Amygdala (tissue), 56 donors: ENCODE data around the gene COLEC12.
"Not testable (repeated sequence)": the region's sequence is repeated elsewhere in the genome, so short reads cannot be mapped to it uniquely, and the experiment has no call there.

Experiments used
- DNase-seq, 56 donors: peaks; one replicate each; lab custom pipeline; 2025; lab: John Stamatoyannopoulos, UW

COLEC12 gene

DNA sequence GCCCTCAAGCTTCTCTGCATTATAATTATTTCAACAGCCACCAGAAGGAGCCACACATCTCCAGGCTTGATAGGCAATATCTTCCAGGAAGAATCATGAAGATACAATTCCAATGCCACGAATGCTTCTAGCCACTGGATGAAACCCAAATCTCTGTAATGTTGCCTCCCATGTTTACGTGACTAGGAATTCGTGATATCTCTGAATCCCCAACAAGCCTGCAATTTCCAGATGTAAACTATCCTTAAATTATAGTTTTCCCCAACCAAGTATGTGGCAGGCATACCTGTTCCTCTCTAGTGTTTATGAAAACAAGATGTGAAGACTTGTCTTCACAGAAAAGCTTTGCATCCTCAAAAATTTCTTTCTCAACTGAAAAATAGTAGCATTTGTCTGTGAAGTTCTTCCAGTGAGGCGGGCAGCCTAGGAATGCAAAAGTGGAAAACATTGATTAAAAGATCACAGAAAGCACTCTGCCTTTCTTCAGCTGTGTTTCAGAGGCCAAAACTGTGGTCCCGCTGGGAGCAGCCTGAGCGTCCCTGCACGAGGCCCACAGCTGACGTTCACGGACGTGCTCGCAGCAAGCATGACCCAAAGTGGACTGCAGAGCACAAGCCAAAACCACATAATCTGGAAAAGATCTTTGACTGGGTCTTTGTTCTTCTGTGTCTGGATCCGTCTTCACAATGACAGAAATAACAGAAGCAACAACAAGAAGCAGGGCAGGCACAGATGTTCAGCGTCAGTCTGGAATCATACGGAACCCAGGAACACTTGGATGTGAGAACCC lies 167.6 kb downstream of the COLEC12 start:
- DNase-seq, result peak in 6 of 56 donors; percentile 7 to 26 (median 21)

DNA sequence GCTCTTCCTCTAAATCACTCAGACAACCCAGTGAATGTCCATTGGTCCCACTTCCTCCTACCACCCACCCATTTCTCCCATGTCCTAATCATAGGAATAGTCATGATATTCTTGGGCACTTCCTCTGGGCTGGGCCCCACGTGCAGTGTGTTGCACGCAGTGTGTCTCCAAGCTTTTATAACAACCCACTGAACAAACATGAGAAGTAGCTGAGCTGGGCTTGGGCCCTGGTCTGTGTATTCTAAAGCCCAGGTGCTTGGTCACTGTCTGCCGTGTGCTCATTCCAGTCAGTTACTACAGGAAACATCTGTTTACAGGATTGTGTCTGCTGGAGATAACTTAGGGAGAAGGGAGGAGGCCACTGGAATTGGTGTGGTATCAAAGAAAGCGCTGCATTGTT lies 168.5 kb downstream of the COLEC12 start:
- no peak for DNase-seq

DNA sequence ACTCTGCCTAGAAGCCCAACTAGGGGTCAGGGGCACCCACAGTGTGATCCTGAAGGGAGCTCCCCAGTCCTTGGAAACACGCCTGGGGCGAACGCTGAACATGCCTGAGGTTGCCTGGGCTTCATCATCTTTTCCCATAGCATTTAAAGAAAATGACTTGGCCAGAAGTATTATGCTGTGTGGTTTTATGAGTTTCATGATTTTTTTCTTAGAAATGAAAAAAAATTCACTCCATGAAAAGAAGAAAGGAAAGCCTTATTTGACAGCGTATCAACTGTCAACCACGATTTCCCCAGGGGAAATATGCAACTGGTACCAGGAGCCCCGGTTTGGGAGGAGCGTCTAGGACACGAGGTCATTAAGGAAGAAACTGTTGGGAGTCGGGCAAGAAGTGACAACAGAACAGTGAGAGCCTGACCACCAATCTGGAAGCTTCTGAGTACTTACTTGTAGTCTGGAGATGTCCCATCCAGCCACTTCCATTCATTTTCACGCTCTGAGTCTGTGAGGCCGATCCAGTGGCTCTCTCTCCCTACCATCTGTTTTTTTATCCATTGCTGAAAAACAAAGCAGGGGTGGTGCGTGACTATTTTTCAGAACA lies 169.2 kb downstream of the COLEC12 start:
- DNase-seq, result peak in 3 of 56 donors; percentile 9 to 17 (median 12)

DNA sequence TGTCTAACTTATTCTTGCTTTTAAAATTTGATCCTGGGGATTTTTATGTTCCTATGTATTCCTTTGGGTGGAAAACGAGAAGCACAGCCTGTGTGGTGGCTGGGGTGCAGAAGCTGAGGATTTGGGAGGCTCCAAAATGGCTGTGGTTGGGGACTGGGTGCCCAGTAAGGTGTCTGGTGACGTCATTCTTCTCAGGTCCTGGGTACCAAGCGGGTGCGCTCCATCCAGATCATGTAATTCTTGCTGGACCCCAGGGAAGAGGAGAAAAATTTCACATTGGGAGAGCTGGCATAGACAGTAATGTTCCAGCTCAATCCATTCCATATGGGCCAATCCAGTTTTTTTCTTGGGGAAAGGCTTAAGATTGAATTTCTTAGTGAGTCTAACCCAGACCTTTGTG lies 171.6 kb downstream of the COLEC12 start:
- no peak for DNase-seq

DNA sequence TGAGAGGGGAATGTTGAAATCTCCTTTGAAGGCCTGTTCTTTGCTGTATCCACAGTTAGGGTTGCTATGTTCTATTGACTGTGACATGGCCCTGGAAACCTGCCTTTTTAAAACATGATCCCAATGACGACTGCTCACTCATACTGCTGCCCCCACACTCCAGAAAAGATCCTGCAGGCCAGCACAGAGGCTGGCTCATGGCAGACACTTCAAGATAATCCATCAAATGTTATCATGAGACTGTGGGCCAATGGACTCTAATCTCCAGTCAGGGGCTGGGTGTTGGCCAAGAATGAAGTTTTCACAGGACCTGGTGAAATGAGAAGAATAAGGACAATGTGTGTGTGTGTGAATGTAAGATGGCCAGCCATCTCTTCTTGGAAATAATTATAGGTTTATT lies 173.7 kb downstream of the COLEC12 start:
- no peak for DNase-seq

DNA sequence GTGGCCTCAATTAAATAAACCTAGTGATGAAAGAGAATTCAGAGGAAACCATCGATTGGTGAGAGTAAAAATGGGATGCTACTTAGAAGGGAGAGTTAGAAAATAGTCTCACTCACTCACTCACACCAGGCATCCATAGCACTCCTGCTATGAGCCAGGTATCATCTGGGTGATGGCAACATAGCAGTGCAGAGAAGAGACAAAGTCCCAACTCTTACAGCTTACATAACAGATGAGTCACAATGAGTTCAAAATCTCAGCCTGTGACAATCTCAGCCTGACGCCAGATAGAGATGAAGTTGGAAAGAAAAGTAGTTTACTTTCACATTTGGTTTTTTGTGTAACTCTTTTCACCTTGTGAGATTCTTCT lies 177.3 kb downstream of the COLEC12 start:
- no peak for DNase-seq

DNA sequence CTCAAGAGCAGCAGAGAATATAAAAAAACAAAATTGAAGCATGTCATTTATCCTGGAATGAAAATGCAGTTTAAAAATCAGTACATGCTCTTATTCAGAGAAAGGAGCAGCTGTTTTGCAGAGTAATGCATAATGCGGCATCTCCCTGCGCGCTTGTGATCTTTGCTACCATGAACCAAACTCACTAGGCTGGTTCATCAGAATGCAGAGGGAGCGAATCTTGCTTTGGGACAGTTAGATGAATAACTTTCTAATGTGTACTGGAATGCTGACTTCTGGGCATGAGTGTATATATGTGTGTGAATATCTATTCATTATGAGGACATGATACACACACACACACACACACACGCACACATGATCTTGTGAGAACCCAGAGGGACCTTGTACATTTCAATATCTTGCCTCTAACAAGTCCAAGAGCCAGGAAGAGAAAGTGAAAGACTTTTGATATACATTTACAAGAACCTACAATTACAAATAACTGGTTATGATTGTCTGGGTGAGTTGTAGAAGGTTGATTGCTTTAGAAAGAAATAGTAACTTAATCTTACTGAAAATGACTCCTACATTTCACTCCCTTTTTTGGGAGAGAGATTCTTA lies 178.5 kb downstream of the COLEC12 start:
- DNase-seq, result no peak

DNA sequence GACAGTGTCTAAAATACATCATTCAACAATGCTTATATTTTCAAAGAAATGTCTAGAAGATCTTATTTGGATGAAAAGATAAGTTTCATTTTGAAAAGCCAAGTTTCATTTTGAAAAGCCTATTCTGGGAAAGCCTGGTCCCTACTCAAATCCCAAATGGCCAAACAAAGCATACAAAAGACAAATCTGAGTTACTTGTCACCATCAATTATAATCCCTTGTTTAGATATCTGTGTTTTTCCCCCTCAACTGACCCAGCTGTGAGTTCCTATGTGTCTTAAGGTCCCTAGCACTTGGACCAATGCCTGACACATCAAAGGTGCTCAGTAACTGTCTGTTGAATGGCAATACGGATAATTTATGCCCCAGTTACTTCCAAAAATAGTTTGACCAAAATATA lies 180.3 kb downstream of the COLEC12 start:
- DNase-seq, result no peak

DNA sequence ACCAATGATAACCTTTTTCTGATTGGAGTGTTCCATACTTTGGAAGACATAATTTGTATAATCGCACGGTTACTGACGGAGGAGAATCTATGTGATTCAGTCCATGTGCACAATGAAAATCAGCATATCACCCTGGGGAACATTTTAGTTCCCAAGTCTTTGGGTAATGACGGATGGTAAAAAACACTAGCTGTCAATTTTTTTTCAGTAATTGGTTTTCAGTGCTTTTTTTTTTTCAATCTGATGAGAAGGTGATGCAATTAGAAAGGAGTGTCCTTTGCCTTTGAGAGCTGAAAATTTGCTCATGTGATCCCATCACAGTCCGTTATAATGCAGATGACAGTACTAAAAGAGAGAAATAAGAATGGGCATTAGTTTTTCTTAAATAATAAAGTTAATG lies 180.8 kb downstream of the COLEC12 start:
- no peak for DNase-seq

DNA sequence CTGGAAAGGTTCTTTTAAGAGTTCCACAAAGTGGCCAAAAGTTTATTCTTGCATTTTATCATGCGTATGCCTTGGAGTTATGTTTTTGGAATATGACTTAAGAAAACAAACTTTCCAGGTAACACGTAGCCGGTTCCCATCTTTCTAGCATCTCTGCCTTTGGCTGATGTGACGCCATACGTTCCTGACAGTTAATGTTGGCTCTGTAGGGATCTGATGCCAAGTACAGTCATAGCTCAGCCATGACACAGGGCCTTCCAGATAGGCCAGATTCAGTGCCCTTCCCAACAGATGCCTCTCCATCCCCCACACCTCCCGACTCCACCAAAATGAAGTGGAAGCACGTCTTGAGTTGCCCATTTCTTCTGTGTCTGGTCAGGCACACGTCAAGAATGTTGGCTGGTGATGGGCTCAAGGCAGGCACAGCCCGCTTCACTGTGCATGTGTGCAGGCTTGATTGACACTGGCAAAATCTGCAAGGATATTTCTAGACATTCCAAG lies 181.7 kb downstream of the COLEC12 start:
- no peak for DNase-seq

DNA sequence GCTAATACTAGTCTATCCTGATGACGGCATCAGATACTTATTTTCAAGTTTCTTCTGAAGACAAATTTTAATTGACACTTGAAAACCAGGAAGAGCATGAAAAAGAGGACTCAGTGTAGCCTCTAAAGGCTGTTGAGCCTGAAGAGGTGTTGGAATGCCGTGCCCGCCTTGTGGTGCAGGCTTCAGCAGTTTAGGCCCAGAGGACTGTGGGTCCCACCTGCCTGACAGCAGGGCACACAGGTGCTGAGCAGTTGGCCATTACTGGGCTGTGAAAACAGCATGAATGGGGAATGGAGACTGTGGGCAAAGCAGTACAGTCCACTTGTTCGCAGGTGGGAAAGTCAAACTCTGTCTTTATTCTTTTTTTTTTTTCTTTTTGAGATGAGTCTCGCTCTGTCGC lies 182.9 kb downstream of the COLEC12 start:
- no peak for DNase-seq

DNA sequence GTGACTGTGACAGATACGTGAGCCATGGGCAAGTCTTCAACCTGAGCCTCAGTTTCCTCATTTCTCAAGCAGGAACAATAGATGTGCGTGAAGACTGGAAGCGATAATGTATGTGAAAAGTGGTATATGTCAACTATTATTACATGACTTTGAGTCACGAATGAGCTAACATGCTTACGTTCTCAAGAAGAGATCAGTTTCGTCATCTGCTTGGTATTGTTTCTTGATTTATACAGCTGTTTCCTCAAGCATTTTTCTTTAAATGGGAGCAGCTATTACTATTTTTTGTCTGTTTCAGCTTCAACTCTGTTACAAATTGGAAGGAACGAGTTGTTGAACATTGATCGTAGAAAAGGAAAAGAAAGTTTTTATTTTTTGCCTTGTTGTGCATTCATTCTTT lies 184.1 kb downstream of the COLEC12 start:
- no peak for DNase-seq

DNA sequence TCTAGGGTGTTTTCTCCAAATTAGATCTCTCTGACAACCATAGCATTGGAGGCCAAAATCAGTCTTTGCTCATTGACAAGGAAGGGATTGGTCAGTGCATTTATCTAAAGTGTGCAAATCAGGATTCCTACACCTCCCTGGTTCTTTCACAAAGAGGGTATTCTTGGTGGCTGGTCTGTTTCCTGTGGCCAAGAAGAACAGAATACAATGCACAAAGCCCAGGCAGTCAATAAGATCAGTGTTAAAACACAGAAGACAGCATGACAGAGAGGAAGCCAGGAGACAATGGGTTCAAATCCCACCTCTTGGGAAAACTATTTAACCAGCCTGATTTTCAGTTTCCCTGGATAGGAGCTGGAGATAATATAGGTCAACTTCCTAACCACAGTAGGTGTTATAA lies 186.6 kb downstream of the COLEC12 start:
- no peak for DNase-seq

DNA sequence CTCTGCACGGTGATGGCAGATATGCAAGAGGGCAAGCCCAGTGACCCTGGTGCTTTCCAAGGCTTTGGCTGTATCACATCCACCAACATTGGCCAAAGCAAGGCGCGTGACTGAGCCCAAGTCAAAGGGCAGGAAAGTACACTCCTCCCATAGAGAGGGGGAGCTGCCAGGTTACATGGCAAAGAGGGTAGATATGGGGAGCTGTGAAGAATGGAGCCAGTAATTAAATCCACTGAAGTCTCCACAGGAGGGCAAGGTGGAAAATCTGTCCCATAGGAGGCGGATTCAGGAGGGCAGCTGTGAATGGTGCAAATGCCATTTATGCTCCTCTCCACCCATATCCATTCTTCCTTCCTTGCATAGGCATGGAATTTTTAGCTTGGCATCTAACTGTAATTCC lies 188.1 kb downstream of the COLEC12 start:
- DNase-seq, result no peak

DNA sequence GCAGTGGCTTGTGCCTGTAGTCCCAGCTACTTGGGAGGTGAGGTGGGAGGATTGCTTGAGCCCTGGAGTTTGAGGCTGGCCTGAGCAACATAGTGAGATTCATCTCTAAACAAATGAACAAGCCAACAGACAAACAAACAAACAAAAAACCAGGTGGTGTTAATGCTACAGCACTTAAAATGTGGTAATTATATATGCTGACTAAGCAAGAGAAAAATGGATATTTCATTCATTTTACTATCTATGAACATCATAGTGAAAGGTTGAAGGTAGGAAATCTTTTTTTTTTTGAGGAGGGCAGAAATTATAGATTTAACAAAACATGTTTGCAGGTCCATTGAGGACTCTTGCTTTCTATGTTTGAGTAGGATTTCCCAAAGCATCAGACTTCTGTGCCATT lies 190.5 kb downstream of the COLEC12 start:
- no peak for DNase-seq

DNA sequence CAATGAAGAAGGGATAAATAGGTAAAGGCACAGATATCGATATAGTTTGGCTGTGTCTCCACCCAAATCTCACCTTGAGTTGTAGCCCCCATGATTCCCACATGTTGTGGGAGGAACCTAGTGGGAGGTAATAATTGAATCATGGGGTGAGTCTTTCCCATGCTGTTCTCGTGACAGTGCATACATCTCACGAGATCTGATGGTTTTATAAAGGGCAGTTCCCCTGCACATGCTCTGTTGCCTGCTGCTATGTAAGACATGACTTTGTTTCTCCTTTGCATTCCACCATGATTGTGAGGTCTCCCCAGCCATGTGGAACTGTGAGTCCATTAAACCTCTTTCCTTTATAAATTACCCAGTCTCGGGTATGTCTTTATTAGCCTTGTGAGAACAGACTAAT lies 192.4 kb downstream of the COLEC12 start:
- DNase-seq, result not testable (repeated sequence)

DNA sequence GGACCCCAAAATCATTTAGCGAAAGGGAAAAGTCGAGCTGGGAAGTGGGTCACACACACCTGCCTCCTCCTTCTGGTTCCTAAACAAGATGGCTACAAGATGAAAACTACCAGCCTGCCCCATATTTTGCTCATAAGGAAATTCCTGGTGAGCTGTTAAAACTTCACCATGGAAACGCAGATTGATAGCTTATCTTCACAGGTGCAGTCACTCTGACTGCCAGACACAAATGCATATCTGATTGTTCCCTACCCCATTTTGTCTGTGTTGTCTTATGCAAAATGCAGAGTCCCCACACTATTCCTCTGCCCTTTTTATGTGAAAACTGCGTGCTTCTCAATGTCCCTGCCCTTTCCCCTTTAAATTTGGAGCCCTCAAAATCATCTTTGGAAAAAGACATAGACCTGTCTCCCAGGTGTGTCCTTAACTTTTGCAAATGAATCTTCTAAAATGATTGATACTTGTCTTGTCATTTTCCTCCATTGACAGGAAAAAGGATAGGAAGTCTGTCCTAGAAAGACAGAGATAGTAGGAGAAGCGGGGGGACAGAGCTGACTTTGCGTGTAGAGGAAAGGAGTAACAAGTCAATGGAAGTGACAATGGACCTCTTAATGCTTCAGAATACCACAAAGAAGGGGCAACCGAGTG lies 193.8 kb downstream of the COLEC12 start:
- DNase-seq, result no peak

DNA sequence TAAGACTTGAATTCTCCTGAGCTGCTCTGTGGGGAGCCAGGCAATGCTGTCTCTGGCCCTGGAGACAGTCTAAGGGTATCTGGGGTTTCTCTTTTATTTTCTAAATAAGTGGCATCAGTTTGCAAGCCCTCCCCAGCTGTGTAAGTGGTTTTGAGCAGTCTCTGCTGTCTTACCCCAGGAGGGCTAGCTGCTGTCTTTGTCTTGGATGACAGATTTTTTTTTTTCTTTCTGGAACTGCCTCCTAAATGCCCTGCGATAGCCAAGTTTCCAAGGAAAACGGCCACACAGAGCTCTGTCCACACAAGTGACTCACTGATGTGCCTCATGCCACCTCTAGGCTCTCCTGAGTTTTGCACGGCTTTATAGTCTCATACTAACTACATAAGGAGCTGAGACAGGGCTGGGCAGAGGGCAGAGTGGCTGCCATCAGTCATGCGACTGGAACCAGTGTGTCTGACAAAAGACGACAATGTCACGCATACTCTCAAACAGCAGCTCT lies 195.4 kb downstream of the COLEC12 start:
- no peak for DNase-seq

DNA sequence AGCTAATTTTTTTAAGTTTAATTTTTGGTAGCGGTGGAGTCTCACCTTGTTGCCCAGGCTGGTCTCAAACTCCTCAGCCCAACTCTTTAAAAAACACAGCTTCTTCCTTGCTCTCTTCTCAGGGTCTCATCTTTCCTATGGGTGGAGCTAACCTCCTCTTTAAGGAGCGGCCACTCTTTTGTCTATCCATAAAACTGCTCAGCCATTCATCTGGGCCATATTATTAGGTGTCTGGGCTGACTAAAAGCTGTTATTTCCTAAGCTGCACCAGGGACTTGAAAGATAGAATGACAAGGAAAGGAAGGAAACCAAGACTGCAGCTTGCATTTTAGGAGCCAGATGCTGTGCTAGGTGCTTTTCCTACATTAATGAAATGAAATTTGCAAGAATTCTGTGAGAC lies 196.9 kb downstream of the COLEC12 start:
- DNase-seq, result no peak

DNA sequence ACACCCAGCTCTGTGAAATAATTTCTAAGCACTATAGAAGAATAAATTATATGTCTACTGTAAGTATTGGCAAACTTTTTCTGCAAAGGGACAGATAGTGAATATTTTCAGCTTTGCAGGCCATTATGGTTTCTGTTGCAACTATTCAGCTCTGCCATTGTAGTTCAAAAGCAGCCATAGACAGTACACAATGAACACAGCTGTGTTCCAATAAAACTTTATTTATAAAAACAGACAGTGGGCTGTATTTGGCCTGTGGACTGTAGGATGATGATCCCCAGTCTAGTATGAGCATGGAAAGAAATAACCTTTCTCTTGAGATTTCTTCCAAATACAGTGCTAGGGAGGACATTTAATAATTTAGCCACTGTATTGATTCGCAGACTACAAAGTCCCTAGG lies 197.5 kb downstream of the COLEC12 start:
- no peak for DNase-seq

DNA sequence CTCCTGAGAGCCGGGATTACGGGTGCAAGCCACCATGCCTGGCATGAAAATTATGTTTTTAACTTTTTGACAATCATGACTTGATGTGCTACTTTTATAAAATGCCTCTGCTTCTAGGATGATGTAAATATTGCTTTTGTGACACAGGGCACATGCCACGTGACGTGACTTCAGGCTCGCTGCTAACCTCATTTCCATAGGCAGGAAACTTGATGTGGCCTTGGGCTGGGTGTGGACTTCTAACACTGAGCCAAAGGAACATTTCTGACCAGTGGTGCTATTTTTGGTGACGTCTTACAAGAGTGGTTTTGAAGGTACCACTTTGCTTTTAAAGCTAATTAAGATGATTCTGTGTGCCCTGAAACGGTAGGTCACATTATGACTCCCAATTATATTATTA lies 198.4 kb downstream of the COLEC12 start:
- DNase-seq, result no peak
